Fibroblast of lung (primary cell): ENCODE results near the gene ROBO3. TPM values are rescaled to one million over a fixed set of nuclear protein-coding genes. Genes with fewer than 3 reads are reported as not detected.

ENCODE experiments used
- DNase-seq, 2 donors: peaks; one replicate each; pipeline versions ENCODE4 v3.0.0 to v3.0.0-alpha.2; 2010; ENCODE audit warnings: low read depth in 2 of 2
- H2AFZ ChIP-seq: 2 replicates; pipeline ENCODE4 v1.5.1; 2012; ENCODE audit warnings: low read length, control low read depth, inconsistent platforms
- H3K27ac ChIP-seq: 2 replicates; pipeline ENCODE4 v1.5.1; 2011; ENCODE audit warnings: low read length, control low read depth; ENCODE audit not compliant: insufficient read depth
- H3K27me3 ChIP-seq: 2 replicates; pipeline ENCODE4 v1.5.1; 2011; ENCODE audit warnings: mild to moderate bottlenecking, low read length; ENCODE audit not compliant: control insufficient read depth, insufficient read depth
- H3K36me3 ChIP-seq: 2 replicates; pipeline ENCODE4 v1.5.1; 2011; ENCODE audit warnings: low read length; ENCODE audit not compliant: control insufficient read depth, insufficient read depth
- H3K4me1 ChIP-seq: 2 replicates; pipeline ENCODE4 v1.5.1; 2011; ENCODE audit warnings: low read length; ENCODE audit not compliant: control insufficient read depth, insufficient read depth; ENCODE audit errors: extremely low read depth
- H3K4me2 ChIP-seq: 2 replicates; pipeline ENCODE4 v1.5.1; 2011; ENCODE audit warnings: low read length, control low read depth; ENCODE audit not compliant: insufficient read depth; ENCODE audit errors: extremely low read depth
- H3K4me3 ChIP-seq, 4 experiments: fragments of 200-600 bp in 1 of 4; sonication (generic) in 1 of 4; replicated peaks in 1 of 4; 2 replicates each; pipeline ENCODE4 v1.5.1; 2011 to 2016; ENCODE audit warnings: low read length in 4 of 4, low read depth in 3 of 4, mild to moderate bottlenecking in 3 of 4, control low read depth in 2 of 4, inconsistent platforms in 1 of 4, mixed read lengths in 1 of 4; ENCODE audit not compliant: insufficient read depth in 1 of 4; ENCODE audit errors: control extremely low read depth in 1 of 4
- H3K79me2 ChIP-seq: 2 replicates; pipeline ENCODE4 v1.5.1; 2012; ENCODE audit warnings: mild to moderate bottlenecking, low read length, inconsistent platforms; ENCODE audit not compliant: control insufficient read depth, insufficient read depth
- H3K9ac ChIP-seq: 2 replicates; pipeline ENCODE4 v1.5.1; 2011; ENCODE audit warnings: mild to moderate bottlenecking, low read length, control low read depth; ENCODE audit not compliant: insufficient read depth
- H3K9me3 ChIP-seq: 2 replicates; pipeline ENCODE4 v1.5.1; 2012; ENCODE audit warnings: low read depth, low read length; ENCODE audit not compliant: control insufficient read depth, insufficient read depth
- H4K20me1 ChIP-seq: 2 replicates; pipeline ENCODE4 v1.5.1; 2011; ENCODE audit warnings: low read length; ENCODE audit not compliant: control insufficient read depth, insufficient read depth; ENCODE audit errors: extremely low read depth
- EZH2 ChIP-seq: IDR thresholded peaks from 2 replicates; pipeline ENCODE4 v1.5.1; 2012; ENCODE audit warnings: low read length, control low read depth, mild to moderate bottlenecking; ENCODE audit errors: missing control alignments
- polyA plus RNA-seq, 2 donors: library from polyadenylated mRNA; depleted of rRNA in 1 of 2; stranded (reverse) in 1 of 2; unstranded in 1 of 2; fragments of >200 nt; gene quantifications; 2 replicates each; pipeline ENCODE4 v1.2.1, GENCODE V29; 2011 to 2012; ENCODE audit warnings: missing spikeins in 1 of 2
- total RNA-seq: library from RNA; depleted of rRNA; stranded (reverse); fragments of >200 nt; gene quantifications from 2 replicates; pipeline ENCODE4 v1.2.1, GENCODE V29; 2014
- TF ChIP-seq, protein P1 (sequence below), 2 donors: IDR thresholded peaks in 1 of 2; conservative IDR thresholded peaks in 1 of 2; 1 replicate in 1 of 2; 2 replicates in 1 of 2; pipeline ENCODE4 v1.5.1; 2011 to 2012; ENCODE audit warnings: low read length in 2 of 2, control low read depth in 1 of 2, inconsistent platforms in 1 of 2, low read depth in 1 of 2, mild to moderate bottlenecking in 1 of 2

Gene ROBO3
- total and polyA plus RNA-seq, 2 donors (not counting 1 experiment from before 2014, with no cell fraction given): 7.2 to 25.4 TPM

DNA sequence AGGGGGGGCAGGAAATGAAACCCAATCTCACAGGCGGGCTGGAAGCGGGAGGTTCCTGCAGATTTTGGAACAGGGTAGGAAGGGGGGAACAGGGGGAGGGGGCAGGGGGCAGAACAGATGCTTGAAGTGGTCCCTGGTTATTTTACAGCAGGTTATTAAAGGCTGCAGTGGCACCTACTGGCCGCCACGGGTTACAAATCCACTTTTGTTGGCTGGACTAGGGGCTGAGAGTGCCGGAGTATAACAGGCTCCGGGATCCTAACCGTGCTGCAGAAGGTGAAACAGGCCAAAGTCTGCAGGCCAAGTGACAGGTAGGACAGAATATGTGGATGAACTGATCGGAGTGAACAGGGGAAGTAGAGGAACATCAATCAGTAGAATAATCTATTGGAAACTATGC lies 2.5 kb downstream of the ROBO3 start:
- Histone ChIP-seq H3K27me3 (peaks cover 76% of the 10 kb centered on the region), H3K9me3 (no peaks in the 10 kb centered on the region), H3K4me2 (peak overlapping the region; percentile 5), H4K20me1 (no peaks in the 10 kb centered on the region), H3K4me1 (peaks cover 2% of the 10 kb centered on the region), H3K9ac (no peak overlapping the region), H2AFZ (no peak overlapping the region), H3K27ac (no peak overlapping the region), H3K4me3 (no peak overlapping the region), H3K79me2 (no peaks in the 10 kb centered on the region), H3K36me3 (no peaks in the 10 kb centered on the region)
- TF ChIP-seq EZH2: no peak
- TF ChIP-seq, protein P1, sequence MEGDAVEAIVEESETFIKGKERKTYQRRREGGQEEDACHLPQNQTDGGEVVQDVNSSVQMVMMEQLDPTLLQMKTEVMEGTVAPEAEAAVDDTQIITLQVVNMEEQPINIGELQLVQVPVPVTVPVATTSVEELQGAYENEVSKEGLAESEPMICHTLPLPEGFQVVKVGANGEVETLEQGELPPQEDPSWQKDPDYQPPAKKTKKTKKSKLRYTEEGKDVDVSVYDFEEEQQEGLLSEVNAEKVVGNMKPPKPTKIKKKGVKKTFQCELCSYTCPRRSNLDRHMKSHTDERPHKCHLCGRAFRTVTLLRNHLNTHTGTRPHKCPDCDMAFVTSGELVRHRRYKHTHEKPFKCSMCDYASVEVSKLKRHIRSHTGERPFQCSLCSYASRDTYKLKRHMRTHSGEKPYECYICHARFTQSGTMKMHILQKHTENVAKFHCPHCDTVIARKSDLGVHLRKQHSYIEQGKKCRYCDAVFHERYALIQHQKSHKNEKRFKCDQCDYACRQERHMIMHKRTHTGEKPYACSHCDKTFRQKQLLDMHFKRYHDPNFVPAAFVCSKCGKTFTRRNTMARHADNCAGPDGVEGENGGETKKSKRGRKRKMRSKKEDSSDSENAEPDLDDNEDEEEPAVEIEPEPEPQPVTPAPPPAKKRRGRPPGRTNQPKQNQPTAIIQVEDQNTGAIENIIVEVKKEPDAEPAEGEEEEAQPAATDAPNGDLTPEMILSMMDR (conservative IDR thresholded peaks at IDR 0.05 in 1 of 2, IDR thresholded peaks at IDR 0.05 in 1 of 2; ENCODE audit: low read depth in 1 of 2, low read length in 2 of 2): peak; percentile 46 to 64
- peak; percentile 24 to 48 for DNase-seq

DNA sequence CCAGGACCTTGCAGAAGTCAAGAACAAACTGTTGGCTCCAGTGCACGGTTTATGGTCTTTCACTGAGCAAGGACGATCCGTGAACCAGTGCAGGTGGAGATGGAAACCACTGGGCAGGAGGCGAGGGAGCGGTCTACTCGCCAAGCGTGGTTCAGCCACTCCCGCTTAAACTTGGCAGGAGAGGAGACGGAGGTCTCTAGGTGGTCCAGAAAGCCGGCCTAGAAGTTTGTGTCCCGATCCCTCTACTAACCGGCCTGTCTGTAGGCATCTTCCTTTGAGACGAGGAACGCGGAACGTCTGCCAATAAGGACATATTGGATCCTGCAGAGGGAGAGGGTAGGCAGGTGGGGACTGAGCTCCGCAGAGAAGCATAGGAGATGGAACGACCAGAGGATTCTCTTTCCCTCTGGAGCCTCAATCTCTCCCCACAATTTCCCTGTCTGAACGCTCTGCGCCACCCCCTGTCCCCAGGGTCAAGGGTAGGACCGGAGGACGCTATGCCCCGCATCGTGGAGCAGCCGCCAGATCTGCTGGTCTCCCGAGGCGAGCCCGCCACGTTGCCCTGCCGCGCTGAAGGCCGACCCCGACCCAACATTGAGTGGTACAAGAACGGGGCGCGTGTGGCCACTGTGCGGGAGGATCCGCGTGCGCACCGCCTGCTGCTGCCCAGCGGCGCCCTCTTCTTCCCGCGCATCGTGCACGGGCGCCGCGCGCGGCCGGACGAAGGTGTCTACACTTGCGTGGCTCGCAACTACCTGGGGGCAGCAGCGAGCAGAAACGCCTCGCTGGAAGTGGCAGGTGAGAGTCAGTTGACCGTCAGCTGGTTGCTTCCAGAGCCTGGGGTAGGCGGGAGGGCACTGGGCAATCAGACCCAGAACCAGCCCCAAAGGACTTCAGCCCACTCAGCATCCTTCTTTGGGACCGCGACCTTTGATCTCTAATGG lies 3.4 kb downstream of the ROBO3 start:
- peaks cover 78% of the 10 kb centered on the region for H3K27me3 ChIP-seq
- DNase-seq: no peak
- H3K9ac ChIP-seq: no peak overlapping the region
- no peaks in the 10 kb centered on the region for H3K36me3 ChIP-seq
- no peaks in the 10 kb centered on the region for H4K20me1 ChIP-seq
- no peak overlapping the region for H3K4me3 ChIP-seq
- peaks cover 2% of the 10 kb centered on the region for H3K4me1 ChIP-seq
- no peaks in the 10 kb centered on the region for H3K79me2 ChIP-seq
- no peak overlapping the region for H3K4me2 ChIP-seq
- no peak overlapping the region for H2AFZ ChIP-seq
- no peak overlapping the region for H3K27ac ChIP-seq
- H3K9me3 ChIP-seq: no peaks in the 10 kb centered on the region
- TF ChIP-seq, protein P1 (conservative IDR thresholded peaks at IDR 0.05 in 1 of 2, IDR thresholded peaks at IDR 0.05 in 1 of 2; ENCODE audit: low read depth in 1 of 2, low read length in 2 of 2): no peak
- peak; percentile 91 for TF ChIP-seq EZH2

DNA sequence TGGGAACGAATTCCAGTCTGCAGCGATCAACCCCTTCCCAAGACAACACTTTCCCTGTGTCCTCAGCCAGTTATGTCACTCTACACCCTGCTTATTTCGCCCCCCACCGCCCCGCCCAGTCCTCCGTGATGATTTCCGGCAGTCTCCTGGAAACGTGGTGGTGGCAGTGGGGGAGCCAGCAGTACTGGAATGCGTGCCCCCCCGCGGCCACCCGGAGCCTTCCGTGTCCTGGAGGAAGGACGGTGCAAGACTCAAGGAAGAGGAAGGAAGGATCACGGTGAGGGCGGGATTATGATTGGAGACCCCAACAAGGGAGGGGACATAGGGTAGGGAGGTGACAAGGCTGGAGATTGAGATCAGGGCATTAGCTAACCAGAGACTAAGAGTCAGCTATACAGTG lies 4.1 kb downstream of the ROBO3 start:
- no peaks in the 10 kb centered on the region for H4K20me1 ChIP-seq
- H3K27me3 ChIP-seq: peaks cover 76% of the 10 kb centered on the region
- H3K4me3 ChIP-seq: no peak overlapping the region
- H3K79me2 ChIP-seq: no peaks in the 10 kb centered on the region
- H3K4me1 ChIP-seq: peaks cover 2% of the 10 kb centered on the region
- H3K36me3 ChIP-seq: no peaks in the 10 kb centered on the region
- no peak for TF ChIP-seq EZH2
- TF ChIP-seq, protein P1 (conservative IDR thresholded peaks at IDR 0.05 in 1 of 2, IDR thresholded peaks at IDR 0.05 in 1 of 2; ENCODE audit: low read depth in 1 of 2, low read length in 2 of 2): no peak
- H3K4me2 ChIP-seq: no peak overlapping the region
- no peak for DNase-seq
- no peak overlapping the region for H3K27ac ChIP-seq
- no peaks in the 10 kb centered on the region for H3K9me3 ChIP-seq
- no peak overlapping the region for H2AFZ ChIP-seq
- no peak overlapping the region for H3K9ac ChIP-seq
